Activated naive CD4-positive, alpha-beta T cell treated with anti-CD3 and anti-CD28 coated beads, Interleukin-2, amount 50 U/mL, for 72 hours (primary cell): Measurements from ENCODE around the gene CNOT6L. TPM values are rescaled to one million over a fixed set of nuclear protein-coding genes. Genes with fewer than 3 reads are reported as not detected.

ENCODE experiments used
- total RNA-seq, 2 donors: library from RNA; stranded (reverse); gene quantifications; one replicate each; pipeline ENCODE4 v1.2.3, GENCODE V29; 2022

CNOT6L gene
- total RNA-seq, 2 donors from 2014 or later: 105 to 114 TPM

Other genes starting within 250 kb of the CNOT6L start
- gene CXCL13, start 213.5 kb downstream of the CNOT6L start, total RNA-seq: 1 to 10 TPM in 1 of 2 donors, under 1 TPM in 1; 0.18 to 2.5 TPM
- 10 to 100 TPM; 21.0 to 47.2 TPM for gene MRPL1, start 43.5 kb upstream of the CNOT6L start, total RNA-seq
- gene FRAS1, start 238.0 kb upstream of the CNOT6L start, total RNA-seq: under 1 TPM in 1 of 2 donors, not detected in 1; 0.06 TPM